Thoracic aorta (tissue), 2 donors: ENCODE data around the gene DENND4B. TPM values are rescaled to one million over a fixed set of nuclear protein-coding genes. Genes with fewer than 3 reads are reported as not detected.

Source experiments
- ATAC-seq: fragments of 150-250 bp; one replicate; pipeline ENCODE4 v1.8.0; 2017; ENCODE audit warnings: low read depth; ENCODE audit not compliant: insufficient number of reproducible peaks, low FRiP score
- DNase-seq: peaks from one replicate; pipeline ENCODE4 v3.0.0-alpha.2; 2020; ENCODE audit warnings: low spot score
- H3K27ac ChIP-seq, 2 donors: fragments of 200-600 bp; sonication (generic); 1 replicate in 1 of 2; 2 replicates in 1 of 2; pipeline ENCODE4 v1.5.1; 2016; ENCODE audit warnings: mild to moderate bottlenecking in 2 of 2, moderate library complexity in 2 of 2
- H3K27me3 ChIP-seq: fragments of 200-600 bp; sonication (generic); replicated peaks from 2 replicates; pipeline ENCODE4 v1.6.0; 2016; ENCODE audit warnings: mild to moderate bottlenecking; ENCODE audit not compliant: insufficient read depth
- H3K36me3 ChIP-seq: fragments of 200-600 bp; sonication (generic); one replicate; pipeline ENCODE4 v1.5.1; 2016
- H3K4me1 ChIP-seq, 2 donors: fragments of 200-600 bp; sonication (generic); 1 replicate in 1 of 2; 2 replicates in 1 of 2; pipeline versions ENCODE4 v1.5.1 to v1.6.0; 2016; ENCODE audit warnings: low read depth in 2 of 2, mild to moderate bottlenecking in 1 of 2; ENCODE audit not compliant: control insufficient read depth in 1 of 2
- H3K4me3 ChIP-seq: fragments of 200-600 bp; sonication (generic); 2 replicates; pipeline ENCODE4 v1.5.1; 2016; ENCODE audit warnings: mild to moderate bottlenecking
- H3K9me3 ChIP-seq: fragments of 200-600 bp; sonication (generic); 2 replicates; pipeline ENCODE4 v1.5.1; 2016
- total RNA-seq, 2 donors: library from RNA; depleted of rRNA; stranded (reverse); fragments of >200 nt; gene quantifications; one replicate each; pipeline versions ENCODE4 v1.1.0 to v1.2.3, GENCODE V29; 2016
- TF ChIP-seq, protein P1 (sequence below): fragments of 200-600 bp; sonication (generic); IDR thresholded peaks from one replicate; pipeline ENCODE4 v1.5.1; 2019; ENCODE audit warnings: antibody characterized with exemption

Gene DENND4B
- total RNA-seq, 2 donors from 2014 or later = 59.0 to 82.7 TPM

DNA sequence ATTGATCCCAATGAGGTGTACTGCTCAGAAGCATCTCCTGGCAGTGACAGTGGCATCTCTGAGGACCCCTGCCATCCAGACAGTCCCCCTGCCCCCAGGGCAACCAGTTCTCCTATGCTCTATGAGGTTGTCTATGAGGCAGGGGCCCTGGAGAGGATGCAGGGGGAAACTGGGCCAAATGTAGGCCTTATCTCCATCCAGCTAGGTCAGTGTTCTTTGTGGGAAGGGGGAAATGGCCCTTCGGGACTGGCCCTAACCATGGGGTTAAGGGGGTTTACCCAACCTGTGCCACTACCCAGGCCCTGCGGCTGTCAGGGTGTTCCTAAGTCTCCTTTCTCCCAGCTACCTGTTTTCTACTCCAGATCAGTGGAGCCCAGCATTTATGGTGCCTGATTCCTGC, 22.5 kb upstream of the DENND4B start:
- Histone ChIP-seq H3K4me3 (no peak overlapping the region), H3K36me3 (peaks cover 11% of the 10 kb centered on the region), H3K9me3 (no peaks in the 10 kb centered on the region), H3K27me3 (no peaks in the 10 kb centered on the region), H3K4me1 (peaks cover 20 to 30% of the 10 kb centered on the region in 2 donors), H3K27ac (no peak overlapping the region)
- ATAC-seq = no peak
- DNase-seq = no peak
- TF ChIP-seq, protein P1, sequence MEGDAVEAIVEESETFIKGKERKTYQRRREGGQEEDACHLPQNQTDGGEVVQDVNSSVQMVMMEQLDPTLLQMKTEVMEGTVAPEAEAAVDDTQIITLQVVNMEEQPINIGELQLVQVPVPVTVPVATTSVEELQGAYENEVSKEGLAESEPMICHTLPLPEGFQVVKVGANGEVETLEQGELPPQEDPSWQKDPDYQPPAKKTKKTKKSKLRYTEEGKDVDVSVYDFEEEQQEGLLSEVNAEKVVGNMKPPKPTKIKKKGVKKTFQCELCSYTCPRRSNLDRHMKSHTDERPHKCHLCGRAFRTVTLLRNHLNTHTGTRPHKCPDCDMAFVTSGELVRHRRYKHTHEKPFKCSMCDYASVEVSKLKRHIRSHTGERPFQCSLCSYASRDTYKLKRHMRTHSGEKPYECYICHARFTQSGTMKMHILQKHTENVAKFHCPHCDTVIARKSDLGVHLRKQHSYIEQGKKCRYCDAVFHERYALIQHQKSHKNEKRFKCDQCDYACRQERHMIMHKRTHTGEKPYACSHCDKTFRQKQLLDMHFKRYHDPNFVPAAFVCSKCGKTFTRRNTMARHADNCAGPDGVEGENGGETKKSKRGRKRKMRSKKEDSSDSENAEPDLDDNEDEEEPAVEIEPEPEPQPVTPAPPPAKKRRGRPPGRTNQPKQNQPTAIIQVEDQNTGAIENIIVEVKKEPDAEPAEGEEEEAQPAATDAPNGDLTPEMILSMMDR = no peak

DNA sequence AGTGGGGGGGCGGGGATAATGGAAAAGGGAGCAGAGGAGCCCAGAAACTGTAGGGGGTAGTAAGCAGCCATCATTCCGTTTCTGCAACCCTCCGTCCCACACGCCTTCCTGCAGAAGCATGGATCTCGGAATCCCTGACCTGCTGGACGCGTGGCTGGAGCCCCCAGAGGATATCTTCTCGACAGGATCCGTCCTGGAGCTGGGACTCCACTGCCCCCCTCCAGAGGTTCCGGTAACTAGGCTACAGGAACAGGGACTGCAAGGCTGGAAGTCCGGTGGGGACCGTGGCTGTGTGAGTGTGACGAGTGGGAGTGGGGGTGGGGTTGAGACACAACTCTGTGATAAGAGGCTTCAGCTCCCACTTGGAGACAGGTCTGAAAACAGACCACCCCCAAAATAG, 21.9 kb upstream of the DENND4B start:
- TF ChIP-seq, protein P1 = no peak
- Histone ChIP-seq H3K36me3 (peaks cover 5% of the 10 kb centered on the region), H3K27me3 (no peaks in the 10 kb centered on the region), H3K9me3 (no peaks in the 10 kb centered on the region), H3K4me1 (peaks cover 22 to 32% of the 10 kb centered on the region in 2 donors), H3K27ac (peak overlapping the region in 1 of 2 donors; percentile 92), H3K4me3 (peak overlapping the region; percentile 85)
- DNase-seq = no peak
- ATAC-seq = no peak

DNA sequence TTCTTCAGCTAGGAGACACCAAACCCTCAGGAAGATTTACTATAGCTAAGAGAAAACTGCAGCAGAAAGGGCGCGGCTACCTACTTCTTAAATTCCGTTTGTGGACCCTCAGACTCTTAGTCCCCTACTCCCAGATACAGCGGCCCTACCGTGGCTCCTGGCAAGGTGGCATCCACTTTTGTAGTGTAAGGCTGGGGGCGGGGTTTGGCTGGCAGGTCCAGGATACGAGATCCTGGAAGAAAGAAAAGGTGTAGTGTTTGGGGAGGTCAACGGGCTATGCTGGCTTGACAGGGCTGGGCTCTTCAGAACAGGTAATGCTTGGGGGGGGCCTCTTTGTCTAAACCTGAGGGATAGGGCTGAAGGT, 21.5 kb upstream of the DENND4B start:
- DNase-seq = no peak
- H3K4me1 ChIP-seq = peaks cover 22 to 32% of the 10 kb centered on the region in 2 donors

DNA sequence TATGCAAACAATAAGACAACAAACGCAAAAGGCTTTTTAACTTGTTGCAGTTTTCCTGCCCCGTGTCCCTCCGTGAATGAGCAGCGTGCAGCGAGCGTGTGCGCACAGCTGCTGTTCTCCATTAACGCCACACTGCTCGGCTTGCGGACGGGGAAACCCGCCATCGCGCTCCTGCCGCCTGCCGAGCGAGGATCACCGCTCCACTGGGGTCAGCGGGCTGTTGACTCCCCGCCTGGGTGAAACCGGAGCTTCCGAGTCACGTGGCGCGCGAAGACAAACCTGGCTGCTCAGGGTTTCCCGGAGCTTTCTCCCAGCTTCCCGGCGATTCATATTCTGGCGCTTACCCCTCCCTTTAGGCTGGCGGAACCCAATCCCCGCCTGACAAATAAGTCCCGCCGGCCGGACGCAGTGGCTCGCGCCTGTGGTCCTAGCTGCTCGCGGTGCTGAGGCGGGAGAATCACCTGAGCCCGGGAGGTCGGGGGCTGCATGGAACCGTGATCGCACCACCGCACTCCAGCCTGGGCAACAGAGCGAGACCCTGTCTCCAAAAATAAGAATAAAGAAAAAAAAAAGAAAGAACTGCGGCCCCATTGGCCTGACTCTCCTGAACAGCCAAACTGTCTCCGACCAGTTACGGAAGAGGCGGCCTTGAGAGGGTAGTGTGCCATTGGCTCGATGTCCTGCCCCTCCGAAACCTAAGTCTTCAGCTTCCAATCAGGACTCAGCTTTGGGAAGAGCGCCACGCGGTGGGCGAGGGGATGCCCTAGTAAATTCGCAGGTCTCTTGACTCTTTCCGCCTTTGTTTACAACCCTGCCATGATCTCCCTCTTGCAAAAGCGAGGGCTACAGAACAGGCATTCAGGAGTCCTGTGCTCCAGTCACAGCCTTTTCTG, 20.8 kb upstream of the DENND4B start, which contains the start of gene CREB3L4:
Gene CREB3L4, plus strand, starts transcription at position 796 of the 893 bp plus-strand sequence. CDS start 624 bp downstream, outside the sequence.
- ATAC-seq (peak; percentile 58), DNase-seq (peak; percentile 71)
- peak within 1 kb of the TSS; percentile 85 for H3K4me3 ChIP-seq
- TF ChIP-seq, protein P1 = peak; percentile 19
- H3K27ac ChIP-seq = peak within 1 kb of the TSS; percentile 84 to 92
- no peaks in the 10 kb centered on the region for H3K27me3 ChIP-seq
- no peaks in the 10 kb centered on the region for H3K9me3 ChIP-seq
- H3K36me3 ChIP-seq = no peaks in the 10 kb centered on the region
- peaks cover 23 to 38% of the 10 kb centered on the region in 2 donors for H3K4me1 ChIP-seq

More for the DNA sequence above, 21.5 kb upstream of the DENND4B start:
- TF ChIP-seq, protein P1 = no peak
- Histone ChIP-seq H3K36me3 (peaks cover under 1% of the 10 kb centered on the region), H3K27me3 (no peaks in the 10 kb centered on the region), H3K27ac (peak overlapping the region; percentile 84 to 92), H3K4me3 (peak overlapping the region; percentile 85), H3K9me3 (no peaks in the 10 kb centered on the region)
- ATAC-seq = no peak

- Histone ChIP-seq H3K9me3 (no peaks in the 10 kb centered on the region), H3K4me1 (peaks cover 36 to 64% of the 10 kb centered on the region in 2 donors), H3K4me3 (peak overlapping the region; percentile 77), H3K27me3 (no peaks in the 10 kb centered on the region), H3K27ac (peak overlapping the region; percentile 90 to 94), H3K36me3 (peaks cover 8% of the 10 kb centered on the region)
- DNase-seq (no peak), ATAC-seq (peak; percentile 1)
- TF ChIP-seq, protein P1 = no peak
These were observed 17.4 kb upstream of the DENND4B start for GRCh38 chr1:153963850-153964331.
